ENCODE data around the gene OCSTAMP.

OCSTAMP gene

GRCh38 chr20:46523108-46523507 is 27.3 kb downstream of the OCSTAMP start:
- Histone ChIP-seq H3K27me3 (ENCODE audit: control insufficient read depth in 5 of 5, insufficient read depth in 4 of 5, low read length in 5 of 5) (peaks cover 0 to 7% (median 0%) of the 10 kb centered on the region in 5 donors), H3K9ac (ENCODE audit: low read length in 5 of 5) (no peak overlapping the region), H3K4me1 (ENCODE audit: control insufficient read depth in 5 of 5, insufficient read depth in 5 of 5, low read length in 5 of 5) (no peaks in the 10 kb centered on the region), H3K27ac (ENCODE audit: low read depth, low read length) (no peak overlapping the region), H3K4me3 (ENCODE audit: low read depth in 1 of 5, low read length in 5 of 5) (no peak overlapping the region), H3K36me3 (ENCODE audit: control insufficient read depth in 5 of 5, insufficient read depth in 5 of 5, low read length in 5 of 5) (no peaks in the 10 kb centered on the region), H3K9me3 (ENCODE audit: control insufficient read depth in 5 of 5, low read length in 5 of 5) (no peaks in the 10 kb centered on the region)

- H3K4me3 ChIP-seq (ENCODE audit: low read depth in 1 of 5, low read length in 5 of 5), result no peak overlapping the region
- H3K27ac ChIP-seq (ENCODE audit: low read depth, low read length), result no peak overlapping the region
- peaks cover 0 to 7% (median 5%) of the 10 kb centered on the region in 5 donors for H3K27me3 ChIP-seq (ENCODE audit: control insufficient read depth in 5 of 5, insufficient read depth in 4 of 5, low read length in 5 of 5)
- H3K36me3 ChIP-seq (ENCODE audit: control insufficient read depth in 5 of 5, insufficient read depth in 5 of 5, low read length in 5 of 5), result no peaks in the 10 kb centered on the region
- no peaks in the 10 kb centered on the region for H3K9me3 ChIP-seq (ENCODE audit: control insufficient read depth in 5 of 5, low read length in 5 of 5)
- no peaks in the 10 kb centered on the region for H3K4me1 ChIP-seq (ENCODE audit: control insufficient read depth in 5 of 5, insufficient read depth in 5 of 5, low read length in 5 of 5)
- H3K9ac ChIP-seq (ENCODE audit: low read length in 5 of 5), result no peak overlapping the region
Measured at GRCh38 chr20:46520976-46521579, 29.4 kb downstream of the OCSTAMP start.

- Histone ChIP-seq H3K27me3 (ENCODE audit: control insufficient read depth in 5 of 5, insufficient read depth in 4 of 5, low read length in 5 of 5) (peaks cover 0 to 7% (median 5%) of the 10 kb centered on the region in 5 donors), H3K9ac (ENCODE audit: low read length in 5 of 5) (no peak overlapping the region), H3K9me3 (ENCODE audit: control insufficient read depth in 5 of 5, low read length in 5 of 5) (no peaks in the 10 kb centered on the region), H3K27ac (ENCODE audit: low read depth, low read length) (no peak overlapping the region), H3K36me3 (ENCODE audit: control insufficient read depth in 5 of 5, insufficient read depth in 5 of 5, low read length in 5 of 5) (no peaks in the 10 kb centered on the region), H3K4me1 (ENCODE audit: control insufficient read depth in 5 of 5, insufficient read depth in 5 of 5, low read length in 5 of 5) (no peaks in the 10 kb centered on the region), H3K4me3 (ENCODE audit: low read depth in 1 of 5, low read length in 5 of 5) (no peak overlapping the region)
Measured at GRCh38 chr20:46520540-46520939, 29.9 kb downstream of the OCSTAMP start.

GRCh38 chr20:46519471-46520068 is 30.9 kb downstream of the OCSTAMP start:
- no peak overlapping the region for H3K4me3 ChIP-seq (ENCODE audit: low read depth in 1 of 5, low read length in 5 of 5)
- H3K36me3 ChIP-seq (ENCODE audit: control insufficient read depth in 5 of 5, insufficient read depth in 5 of 5, low read length in 5 of 5), result no peaks in the 10 kb centered on the region
- no peak overlapping the region for H3K27ac ChIP-seq (ENCODE audit: low read depth, low read length)
- H3K4me1 ChIP-seq (ENCODE audit: control insufficient read depth in 5 of 5, insufficient read depth in 5 of 5, low read length in 5 of 5), result no peaks in the 10 kb centered on the region
- peaks cover 0 to 7% (median 5%) of the 10 kb centered on the region in 5 donors for H3K27me3 ChIP-seq (ENCODE audit: control insufficient read depth in 5 of 5, insufficient read depth in 4 of 5, low read length in 5 of 5)
- H3K9ac ChIP-seq (ENCODE audit: low read length in 5 of 5), result no peak overlapping the region
- H3K9me3 ChIP-seq (ENCODE audit: control insufficient read depth in 5 of 5, low read length in 5 of 5), result no peaks in the 10 kb centered on the region

- Histone ChIP-seq H3K27ac (ENCODE audit: low read depth, low read length) (peak within 1 kb of the TSS; percentile 12), H3K4me3 (ENCODE audit: low read depth in 1 of 5, low read length in 5 of 5) (peak within 1 kb of the TSS; percentile 73 to 89 (median 77)), H3K4me1 (ENCODE audit: control insufficient read depth in 5 of 5, insufficient read depth in 5 of 5, low read length in 5 of 5) (peaks cover 0 to 13% (median 12%) of the 10 kb centered on the region in 5 donors), H3K27me3 (ENCODE audit: control insufficient read depth in 5 of 5, insufficient read depth in 4 of 5, low read length in 5 of 5) (peaks cover 0 to 7% (median 0%) of the 10 kb centered on the region in 5 donors), H3K9me3 (ENCODE audit: control insufficient read depth in 5 of 5, low read length in 5 of 5) (no peaks in the 10 kb centered on the region), H3K9ac (ENCODE audit: low read length in 5 of 5) (peak within 1 kb of the TSS; percentile 19 to 67 (median 49)), H3K36me3 (ENCODE audit: control insufficient read depth in 5 of 5, insufficient read depth in 5 of 5, low read length in 5 of 5) (no peaks in the 10 kb centered on the region)
Measured at GRCh38 chr20:46512943-46513844, 37.3 kb downstream of the OCSTAMP start, which contains the start of gene ZNF334. ZNF334 (minus strand) TSS chr20:46513559; CDS start chr20:46512102, 1,457 bp downstream.

- H3K4me3 ChIP-seq (ENCODE audit: low read depth in 1 of 5, low read length in 5 of 5), result no peak overlapping the region
- no peak overlapping the region for H3K27ac ChIP-seq (ENCODE audit: low read depth, low read length)
- peaks cover 0 to 13% (median 12%) of the 10 kb centered on the region in 5 donors for H3K4me1 ChIP-seq (ENCODE audit: control insufficient read depth in 5 of 5, insufficient read depth in 5 of 5, low read length in 5 of 5)
- H3K36me3 ChIP-seq (ENCODE audit: control insufficient read depth in 5 of 5, insufficient read depth in 5 of 5, low read length in 5 of 5), result no peaks in the 10 kb centered on the region
- H3K27me3 ChIP-seq (ENCODE audit: control insufficient read depth in 5 of 5, insufficient read depth in 4 of 5, low read length in 5 of 5), result no peaks in the 10 kb centered on the region
- no peaks in the 10 kb centered on the region for H3K9me3 ChIP-seq (ENCODE audit: control insufficient read depth in 5 of 5, low read length in 5 of 5)
- H3K9ac ChIP-seq (ENCODE audit: low read length in 5 of 5), result no peak overlapping the region
Measured at GRCh38 chr20:46509523-46509922, 40.9 kb downstream of the OCSTAMP start.

- Histone ChIP-seq H3K4me3 (ENCODE audit: low read depth in 1 of 5, low read length in 5 of 5) (no peak overlapping the region), H3K4me1 (ENCODE audit: control insufficient read depth in 5 of 5, insufficient read depth in 5 of 5, low read length in 5 of 5) (peaks cover 0 to 4% (median 3%) of the 10 kb centered on the region in 5 donors), H3K27ac (ENCODE audit: low read depth, low read length) (no peak overlapping the region), H3K27me3 (ENCODE audit: control insufficient read depth in 5 of 5, insufficient read depth in 4 of 5, low read length in 5 of 5) (no peaks in the 10 kb centered on the region), H3K9me3 (ENCODE audit: control insufficient read depth in 5 of 5, low read length in 5 of 5) (peaks cover 0 to 9% (median under 1%) of the 10 kb centered on the region in 5 donors), H3K9ac (ENCODE audit: low read length in 5 of 5) (no peak overlapping the region), H3K36me3 (ENCODE audit: control insufficient read depth in 5 of 5, insufficient read depth in 5 of 5, low read length in 5 of 5) (no peaks in the 10 kb centered on the region)
Measured at GRCh38 chr20:46507760-46508407, 42.6 kb downstream of the OCSTAMP start.

- peaks cover 23 to 33% (median 24%) of the 10 kb centered on the region in 5 donors for H3K9me3 ChIP-seq (ENCODE audit: control insufficient read depth in 5 of 5, low read length in 5 of 5)
- no peak overlapping the region for H3K27ac ChIP-seq (ENCODE audit: low read depth, low read length)
- H3K27me3 ChIP-seq (ENCODE audit: control insufficient read depth in 5 of 5, insufficient read depth in 4 of 5, low read length in 5 of 5), result no peaks in the 10 kb centered on the region
- H3K9ac ChIP-seq (ENCODE audit: low read length in 5 of 5), result no peak overlapping the region
- H3K36me3 ChIP-seq (ENCODE audit: control insufficient read depth in 5 of 5, insufficient read depth in 5 of 5, low read length in 5 of 5), result no peaks in the 10 kb centered on the region
- no peak overlapping the region for H3K4me3 ChIP-seq (ENCODE audit: low read depth in 1 of 5, low read length in 5 of 5)
- peaks cover 0 to 4% (median 0%) of the 10 kb centered on the region in 5 donors for H3K4me1 ChIP-seq (ENCODE audit: control insufficient read depth in 5 of 5, insufficient read depth in 5 of 5, low read length in 5 of 5)
Measured at GRCh38 chr20:46505506-46505905, 44.9 kb downstream of the OCSTAMP start.

- H3K4me1 ChIP-seq (ENCODE audit: control insufficient read depth in 5 of 5, insufficient read depth in 5 of 5, low read length in 5 of 5), result peaks cover 0 to 4% (median 0%) of the 10 kb centered on the region in 5 donors
- peaks cover 29 to 45% (median 35%) of the 10 kb centered on the region in 5 donors for H3K9me3 ChIP-seq (ENCODE audit: control insufficient read depth in 5 of 5, low read length in 5 of 5)
- H3K27me3 ChIP-seq (ENCODE audit: control insufficient read depth in 5 of 5, insufficient read depth in 4 of 5, low read length in 5 of 5), result no peaks in the 10 kb centered on the region
- H3K27ac ChIP-seq (ENCODE audit: low read depth, low read length), result no peak overlapping the region
- no peaks in the 10 kb centered on the region for H3K36me3 ChIP-seq (ENCODE audit: control insufficient read depth in 5 of 5, insufficient read depth in 5 of 5, low read length in 5 of 5)
- peak overlapping the region in 2 of 5 donors; percentile 18 to 20 for H3K4me3 ChIP-seq (ENCODE audit: low read depth in 1 of 5, low read length in 5 of 5)
- peak overlapping the region in 1 of 5 donors; percentile 1 for H3K9ac ChIP-seq (ENCODE audit: low read length in 5 of 5)
Measured at GRCh38 chr20:46501961-46502360, 48.5 kb downstream of the OCSTAMP start.
